Measurements from ENCODE around the gene NTN1. TPM values are rescaled to one million over a fixed set of nuclear protein-coding genes. Genes with fewer than 3 reads are reported as not detected.

The NTN1 gene
- total RNA-seq, 2 experiments from 2014 or later = not detected

DNA sequence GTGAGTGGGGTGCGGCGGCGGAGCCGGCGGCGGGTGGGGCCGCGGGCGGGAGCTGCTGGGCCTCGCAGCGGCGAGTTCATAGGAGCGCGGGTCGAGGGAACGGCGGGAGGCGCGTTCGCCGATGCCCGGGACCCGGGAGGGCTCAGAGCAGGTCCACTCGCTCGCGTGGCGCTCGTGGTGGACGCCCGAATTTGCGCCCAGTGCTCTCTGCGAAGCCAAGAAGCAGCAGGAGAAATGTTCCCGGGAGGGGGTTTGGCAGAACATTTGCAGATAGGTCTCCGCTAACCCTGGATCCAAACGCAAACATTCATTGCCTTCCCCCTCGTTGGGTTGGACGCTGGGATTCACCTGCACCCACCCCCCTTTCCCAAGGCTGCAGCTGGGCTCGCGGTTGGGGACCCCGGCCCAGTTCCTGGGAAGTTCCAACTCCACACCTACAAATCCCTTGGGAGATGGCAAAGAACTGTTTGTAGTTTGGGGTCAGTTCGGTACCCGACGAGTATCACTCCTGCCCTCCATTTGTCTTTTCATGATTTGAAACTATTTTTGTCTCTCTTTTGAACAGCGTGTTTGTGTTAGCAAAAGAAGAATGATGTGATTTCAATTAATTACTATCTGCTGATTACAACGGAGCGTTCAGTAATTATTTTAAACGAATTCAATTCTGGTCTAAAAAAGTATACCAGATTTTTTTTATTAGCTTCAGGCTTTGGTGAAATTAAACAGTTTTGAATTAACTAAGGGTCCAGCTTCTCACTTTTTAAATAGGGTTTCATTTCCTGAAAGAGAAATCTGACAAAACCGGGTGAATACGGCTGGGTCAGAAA lies 2.3 kb downstream of the NTN1 start:
- Mint-ChIP-seq H3K27ac (no peak overlapping the region), H3K4me1 (ENCODE audit: low read depth) (peaks cover 8% of the 10 kb centered on the region), H3K4me3 (no peak overlapping the region)

GRCh38 chr17:9024497-9024896 lies 3.2 kb downstream of the NTN1 start:
- Mint-ChIP-seq H3K36me3 (ENCODE audit: low read depth) (peaks cover 3% of the 10 kb centered on the region), H3K4me3 (no peak overlapping the region), H3K4me1 (ENCODE audit: low read depth) (peaks cover 8% of the 10 kb centered on the region), H3K9me3 (ENCODE audit: insufficient read depth) (no peaks in the 10 kb centered on the region), H3K27me3 (ENCODE audit: low read depth) (peaks cover 51% of the 10 kb centered on the region), H3K27ac (no peak overlapping the region)
- ChIA-PET POLR2A (no interaction called here), CTCF (interaction anchor here (1.2 kb wide), 1 partner anchor 27 kb away, joined by 3 read pairs; no protein-coding TSS in a partner anchor)
- ATAC-seq (no peak), DNase-seq (no peak)

More for the DNA sequence above, 2.3 kb downstream of the NTN1 start:
- Mint-ChIP-seq H3K36me3 (ENCODE audit: low read depth) (peaks cover 3% of the 10 kb centered on the region), H3K9me3 (ENCODE audit: insufficient read depth) (no peaks in the 10 kb centered on the region), H3K27me3 (ENCODE audit: low read depth) (peaks cover 58% of the 10 kb centered on the region)
- ATAC-seq = no peak
- POLR2A ChIA-PET = no interaction called here
- DNase-seq = no peak
- CTCF ChIA-PET = interaction anchor here (0.6 to 1.2 kb wide), 2 partner anchors 26 to 52 kb away, joined by 3 to 4 read pairs; no protein-coding TSS in a partner anchor

DNA sequence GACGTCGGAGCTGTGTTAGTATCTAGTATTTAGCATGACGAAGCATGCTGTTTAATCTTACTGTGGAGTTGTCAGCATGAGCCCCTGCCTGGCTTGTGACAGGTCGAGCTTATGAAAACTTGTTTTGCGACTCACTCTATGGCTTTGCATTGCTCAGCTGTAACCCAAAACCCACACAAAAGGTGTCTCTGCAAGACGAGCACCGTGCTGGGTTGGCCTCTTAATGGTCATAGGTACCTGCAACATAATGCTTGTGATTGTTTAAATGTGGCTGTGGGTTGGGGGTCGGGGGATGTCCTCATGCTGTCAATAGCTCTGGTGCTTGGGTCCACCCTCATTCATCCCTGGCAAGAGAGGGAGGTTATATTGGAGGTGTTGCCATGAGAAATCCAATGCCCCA lies 5.4 kb downstream of the NTN1 start:
- no peak for DNase-seq
- Mint-ChIP-seq H3K27ac (no peak overlapping the region), H3K36me3 (ENCODE audit: low read depth) (peaks cover 3% of the 10 kb centered on the region), H3K27me3 (ENCODE audit: low read depth) (peaks cover 37% of the 10 kb centered on the region), H3K4me1 (ENCODE audit: low read depth) (peaks cover 8% of the 10 kb centered on the region), H3K9me3 (ENCODE audit: insufficient read depth) (no peaks in the 10 kb centered on the region), H3K4me3 (no peak overlapping the region)
- ChIA-PET POLR2A (no interaction called here), CTCF (interaction anchor here (0.6 kb wide), 1 partner anchor 953 kb away, joined by 3 read pairs; no protein-coding TSS in a partner anchor)
- ATAC-seq = no peak

GRCh38 chr17:9028202-9028987 lies 7.1 kb downstream of the NTN1 start:
- CTCF ChIA-PET = no interaction called here
- ATAC-seq = no peak
- H3K36me3 Mint-ChIP-seq (ENCODE audit: low read depth) = no peaks in the 10 kb centered on the region
- peaks cover 4% of the 10 kb centered on the region for H3K4me1 Mint-ChIP-seq (ENCODE audit: low read depth)
- H3K27me3 Mint-ChIP-seq (ENCODE audit: low read depth) = peaks cover 33% of the 10 kb centered on the region
- no peak overlapping the region for H3K4me3 Mint-ChIP-seq
- DNase-seq = no peak
- POLR2A ChIA-PET = no interaction called here
- no peaks in the 10 kb centered on the region for H3K9me3 Mint-ChIP-seq (ENCODE audit: insufficient read depth)
- no peak overlapping the region for H3K27ac Mint-ChIP-seq

GRCh38 chr17:9028988-9029570 lies 7.8 kb downstream of the NTN1 start:
- ChIA-PET CTCF (no interaction called here), POLR2A (no interaction called here)
- no peak overlapping the region for H3K27ac Mint-ChIP-seq
- peaks cover 30% of the 10 kb centered on the region for H3K27me3 Mint-ChIP-seq (ENCODE audit: low read depth)
- H3K36me3 Mint-ChIP-seq (ENCODE audit: low read depth) = no peaks in the 10 kb centered on the region
- H3K9me3 Mint-ChIP-seq (ENCODE audit: insufficient read depth) = no peaks in the 10 kb centered on the region
- no peak for DNase-seq
- no peak for ATAC-seq
- no peak overlapping the region for H3K4me3 Mint-ChIP-seq
- no peaks in the 10 kb centered on the region for H3K4me1 Mint-ChIP-seq (ENCODE audit: low read depth)

DNA sequence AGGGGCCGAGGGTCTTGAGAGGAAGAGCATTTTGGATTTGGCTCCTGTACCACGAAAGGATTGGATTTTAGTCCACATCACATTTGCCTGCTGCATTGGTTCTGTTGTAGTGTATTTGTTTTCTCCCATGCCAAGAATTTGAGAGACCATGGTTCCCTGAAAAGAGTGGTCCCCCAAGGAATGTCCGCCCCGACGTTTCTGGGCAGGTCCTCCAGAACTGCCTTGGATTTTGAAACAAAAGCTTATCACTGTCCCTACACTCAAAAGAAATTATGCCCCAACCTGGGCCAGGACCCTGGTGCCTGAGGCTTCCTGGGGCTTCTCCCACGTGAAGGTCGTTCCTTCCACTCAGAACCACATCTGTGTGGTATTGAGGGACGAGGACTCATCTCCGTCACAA lies 10.8 kb downstream of the NTN1 start:
- H3K9me3 Mint-ChIP-seq (ENCODE audit: insufficient read depth) = no peaks in the 10 kb centered on the region
- DNase-seq (no peak), ATAC-seq (no peak)
- POLR2A ChIA-PET = no interaction called here
- no peaks in the 10 kb centered on the region for H3K36me3 Mint-ChIP-seq (ENCODE audit: low read depth)
- no peaks in the 10 kb centered on the region for H3K4me1 Mint-ChIP-seq (ENCODE audit: low read depth)
- H3K4me3 Mint-ChIP-seq = no peak overlapping the region
- CTCF ChIA-PET = interaction anchor here (1.0 kb wide), 1 partner anchor 29 kb away, joined by 3 read pairs; no protein-coding TSS in a partner anchor
- H3K27me3 Mint-ChIP-seq (ENCODE audit: low read depth) = peaks cover 11% of the 10 kb centered on the region
- no peak overlapping the region for H3K27ac Mint-ChIP-seq

DNA sequence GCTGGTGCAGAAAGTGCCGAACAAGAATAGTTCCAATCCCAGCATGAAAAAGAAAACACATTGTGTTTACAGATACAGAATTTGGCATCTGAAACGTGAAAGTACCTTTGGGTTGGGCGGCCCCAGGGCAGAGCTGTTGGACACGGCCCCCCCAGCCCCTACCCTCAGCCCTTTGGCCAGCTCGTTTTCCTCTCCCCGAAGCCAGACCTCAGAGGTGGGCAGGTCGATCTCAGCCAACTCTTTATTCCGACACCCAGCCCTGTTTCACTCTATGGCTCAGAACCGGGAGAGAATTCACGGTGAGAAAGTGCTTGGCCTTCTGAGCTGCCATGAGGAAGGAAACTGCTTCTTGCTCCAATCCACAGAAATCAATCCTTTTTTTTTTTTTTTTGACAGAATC lies 11.3 kb downstream of the NTN1 start:
- Mint-ChIP-seq H3K27me3 (ENCODE audit: low read depth) (peaks cover 10% of the 10 kb centered on the region), H3K36me3 (ENCODE audit: low read depth) (no peaks in the 10 kb centered on the region), H3K4me3 (no peak overlapping the region), H3K27ac (no peak overlapping the region), H3K9me3 (ENCODE audit: insufficient read depth) (no peaks in the 10 kb centered on the region), H3K4me1 (ENCODE audit: low read depth) (no peaks in the 10 kb centered on the region)
- POLR2A ChIA-PET = no interaction called here
- ATAC-seq = no peak
- CTCF ChIA-PET = interaction anchor here (1.0 kb wide), 1 partner anchor 30 kb away, joined by 3 read pairs; no protein-coding TSS in a partner anchor
- no peak for DNase-seq

DNA sequence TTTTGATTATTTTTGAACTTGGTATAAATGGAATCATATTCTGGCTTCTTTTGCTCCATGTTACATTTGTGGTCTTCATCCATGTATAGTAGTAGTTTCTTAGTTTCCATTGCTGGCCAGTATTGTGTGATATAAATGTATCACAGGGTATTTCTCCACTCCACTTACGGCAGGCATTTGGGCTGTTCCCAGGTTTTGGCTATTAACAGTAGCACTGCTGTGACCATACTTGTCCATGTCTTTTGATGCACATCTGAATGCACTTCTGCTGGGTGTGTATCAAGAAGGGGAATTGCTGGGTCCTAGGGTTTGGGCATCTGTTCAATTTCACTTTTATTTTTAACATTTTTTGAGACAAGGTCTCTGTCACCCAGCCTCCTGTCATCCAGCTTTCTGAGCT lies 13.9 kb downstream of the NTN1 start:
- Mint-ChIP-seq H3K27ac (no peak overlapping the region), H3K4me3 (no peak overlapping the region), H3K9me3 (ENCODE audit: insufficient read depth) (peaks cover 7% of the 10 kb centered on the region), H3K27me3 (ENCODE audit: low read depth) (peaks cover 23% of the 10 kb centered on the region), H3K4me1 (ENCODE audit: low read depth) (no peaks in the 10 kb centered on the region), H3K36me3 (ENCODE audit: low read depth) (no peaks in the 10 kb centered on the region)
- ChIA-PET POLR2A (no interaction called here), CTCF (interaction anchor here (1.2 kb wide), 1 partner anchor 37 kb away, joined by 3 read pairs; no protein-coding TSS in a partner anchor)
- no peak for ATAC-seq
- DNase-seq = no peak

- ChIA-PET CTCF (no interaction called here), POLR2A (no interaction called here)
- Mint-ChIP-seq H3K4me1 (ENCODE audit: low read depth) (no peaks in the 10 kb centered on the region), H3K4me3 (no peak overlapping the region), H3K9me3 (ENCODE audit: insufficient read depth) (peaks cover 7% of the 10 kb centered on the region), H3K27me3 (ENCODE audit: low read depth) (peaks cover 26% of the 10 kb centered on the region), H3K36me3 (ENCODE audit: low read depth) (no peaks in the 10 kb centered on the region), H3K27ac (no peak overlapping the region)
- DNase-seq (no peak), ATAC-seq (no peak)
These were observed 15.0 kb downstream of the NTN1 start for GRCh38 chr17:9036336-9036735.

DNA sequence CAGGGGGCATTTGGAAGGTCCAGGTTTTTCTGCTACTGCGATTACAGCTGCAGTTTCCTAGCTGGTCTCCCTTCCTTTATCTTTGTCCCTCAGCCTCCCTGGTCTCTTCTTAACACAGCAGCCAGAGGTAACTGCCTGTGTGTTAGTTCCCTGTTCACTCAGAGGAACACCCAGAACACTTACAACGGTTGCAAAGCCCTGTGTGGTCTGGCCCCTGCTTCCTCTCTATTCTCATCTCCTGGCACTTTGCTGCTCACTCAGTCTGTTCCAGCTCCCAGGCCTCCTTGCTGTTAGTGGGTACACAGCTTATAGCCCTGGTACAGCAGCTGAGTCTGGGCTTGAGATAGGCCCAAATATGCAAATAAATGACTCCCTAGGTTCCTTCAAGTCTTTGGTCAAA lies 16.4 kb downstream of the NTN1 start:
- ChIA-PET CTCF (no interaction called here), POLR2A (no interaction called here)
- Mint-ChIP-seq H3K9me3 (ENCODE audit: insufficient read depth) (peaks cover 7% of the 10 kb centered on the region), H3K27me3 (ENCODE audit: low read depth) (peaks cover 25% of the 10 kb centered on the region), H3K36me3 (ENCODE audit: low read depth) (no peaks in the 10 kb centered on the region), H3K4me1 (ENCODE audit: low read depth) (no peaks in the 10 kb centered on the region), H3K4me3 (no peak overlapping the region), H3K27ac (no peak overlapping the region)
- no peak for ATAC-seq
- no peak for DNase-seq

DNA sequence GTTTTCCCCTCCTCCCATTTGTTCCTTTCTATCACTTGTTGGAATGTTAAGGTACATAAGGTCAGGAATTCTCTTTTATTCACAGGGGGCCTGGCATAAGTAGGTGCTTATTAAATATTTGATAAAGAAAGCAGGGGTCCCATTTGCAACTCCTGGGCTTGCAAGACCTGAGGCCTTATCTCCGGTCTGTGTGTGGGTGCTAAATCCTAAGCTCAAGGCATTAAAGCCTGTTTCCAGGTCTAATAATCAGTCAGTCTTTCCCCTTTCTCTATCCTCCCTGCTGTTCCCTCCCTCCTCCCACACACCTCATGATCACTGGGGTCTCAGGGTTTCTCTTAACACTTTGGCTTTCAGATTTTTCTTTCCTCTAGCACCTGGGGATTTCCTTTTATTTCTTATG lies 17.1 kb downstream of the NTN1 start:
- DNase-seq (no peak), ATAC-seq (no peak)
- H3K27me3 Mint-ChIP-seq (ENCODE audit: low read depth) = peaks cover 25% of the 10 kb centered on the region
- H3K36me3 Mint-ChIP-seq (ENCODE audit: low read depth) = no peaks in the 10 kb centered on the region
- no peak overlapping the region for H3K27ac Mint-ChIP-seq
- ChIA-PET CTCF (no interaction called here), POLR2A (no interaction called here)
- no peak overlapping the region for H3K4me3 Mint-ChIP-seq
- peaks cover 7% of the 10 kb centered on the region for H3K9me3 Mint-ChIP-seq (ENCODE audit: insufficient read depth)
- no peaks in the 10 kb centered on the region for H3K4me1 Mint-ChIP-seq (ENCODE audit: low read depth)

Data from activated CD8-positive, alpha-beta T cell treated with anti-CD3 and anti-CD28 coated beads, Interleukin-2, amount 10 ng/mL, durations not matched to agents 7 days and 5 days (primary cell).